ENCODE results near the gene SMIM36. TPM values are rescaled to one million over a fixed set of nuclear protein-coding genes. Genes with fewer than 3 reads are reported as not detected.

SMIM36 gene
- total RNA-seq, 2 experiments from 2014 or later, result not detected

- H3K4me3 Mint-ChIP-seq, result no peak overlapping the region
- H3K27me3 Mint-ChIP-seq, result peaks cover 2% of the 10 kb centered on the region
- ChIA-PET CTCF (interaction anchor here (2.3 kb wide), 1 partner anchor 26 kb away, joined by 9 read pairs; no protein-coding TSS in a partner anchor), POLR2A (no interaction called here)
- no peaks in the 10 kb centered on the region for H3K36me3 Mint-ChIP-seq (ENCODE audit: low read depth)
- H3K4me1 Mint-ChIP-seq, result peaks cover 20% of the 10 kb centered on the region
- no peak for DNase-seq
- no peak overlapping the region for H3K27ac Mint-ChIP-seq
- H3K9me3 Mint-ChIP-seq, result peaks cover 6% of the 10 kb centered on the region
These were observed 52.3 kb downstream of the SMIM36 start for GRCh38 chr17:55458978-55459377.

GRCh38 chr17:55458287-55458900 is 52.9 kb downstream of the SMIM36 start:
- Mint-ChIP-seq H3K27me3 (peaks cover 6% of the 10 kb centered on the region), H3K27ac (no peak overlapping the region), H3K9me3 (peaks cover 6% of the 10 kb centered on the region), H3K4me1 (peaks cover 14% of the 10 kb centered on the region), H3K4me3 (no peak overlapping the region), H3K36me3 (ENCODE audit: low read depth) (no peaks in the 10 kb centered on the region)
- ChIA-PET CTCF (interaction anchor here (2.3 kb wide), 1 partner anchor 25 kb away, joined by 9 read pairs; no protein-coding TSS in a partner anchor), POLR2A (no interaction called here)
- DNase-seq, result no peak

GRCh38 chr17:55456307-55457240 is 54.7 kb downstream of the SMIM36 start:
- Mint-ChIP-seq H3K9me3 (peaks cover 6% of the 10 kb centered on the region), H3K27ac (no peak overlapping the region), H3K36me3 (ENCODE audit: low read depth) (no peaks in the 10 kb centered on the region), H3K4me3 (no peak overlapping the region), H3K27me3 (peaks cover 6% of the 10 kb centered on the region), H3K4me1 (peaks cover 25% of the 10 kb centered on the region)
- ChIA-PET POLR2A (no interaction called here), CTCF (interaction anchor here (2.3 kb wide), 1 partner anchor 23 kb away, joined by 9 read pairs; no protein-coding TSS in a partner anchor)
- DNase-seq, result no peak

GRCh38 chr17:55454906-55455474 is 56.3 kb downstream of the SMIM36 start:
- H3K4me1 Mint-ChIP-seq, result peaks cover 32% of the 10 kb centered on the region
- no peak overlapping the region for H3K4me3 Mint-ChIP-seq
- H3K36me3 Mint-ChIP-seq (ENCODE audit: low read depth), result no peaks in the 10 kb centered on the region
- ChIA-PET POLR2A (no interaction called here), CTCF (no interaction called here)
- peaks cover 6% of the 10 kb centered on the region for H3K27me3 Mint-ChIP-seq
- H3K9me3 Mint-ChIP-seq, result peaks cover 6% of the 10 kb centered on the region
- DNase-seq, result no peak
- no peak overlapping the region for H3K27ac Mint-ChIP-seq

- Mint-ChIP-seq H3K4me1 (peaks cover 30% of the 10 kb centered on the region), H3K4me3 (no peak overlapping the region)
These were observed 57.3 kb downstream of the SMIM36 start for GRCh38 chr17:55453839-55454557.

GRCh38 chr17:55452139-55452790 is 59.0 kb downstream of the SMIM36 start:
- POLR2A ChIA-PET, result no interaction called here
- Mint-ChIP-seq H3K9me3 (no peaks in the 10 kb centered on the region), H3K27ac (no peak overlapping the region), H3K36me3 (ENCODE audit: low read depth) (no peaks in the 10 kb centered on the region), H3K4me1 (peaks cover 17% of the 10 kb centered on the region), H3K4me3 (no peak overlapping the region), H3K27me3 (peaks cover 12% of the 10 kb centered on the region)
- DNase-seq, result no peak
- CTCF ChIA-PET, result interaction anchor here (0.6 kb wide), 1 partner anchor 13 kb away, joined by 3 read pairs; no protein-coding TSS in a partner anchor

More at GRCh38 chr17:55453839-55454557, 57.3 kb downstream of the SMIM36 start:
- Mint-ChIP-seq H3K9me3 (peaks cover 6% of the 10 kb centered on the region), H3K36me3 (ENCODE audit: low read depth) (no peaks in the 10 kb centered on the region), H3K27me3 (peaks cover 7% of the 10 kb centered on the region), H3K27ac (no peak overlapping the region)
- ChIA-PET CTCF (no interaction called here), POLR2A (no interaction called here)
- DNase-seq, result no peak

GRCh38 chr17:55451758-55452138 is 59.5 kb downstream of the SMIM36 start:
- no peaks in the 10 kb centered on the region for H3K9me3 Mint-ChIP-seq
- DNase-seq, result no peak
- H3K27me3 Mint-ChIP-seq, result peaks cover 12% of the 10 kb centered on the region
- peaks cover 17% of the 10 kb centered on the region for H3K4me1 Mint-ChIP-seq
- POLR2A ChIA-PET, result no interaction called here
- CTCF ChIA-PET, result interaction anchor here (0.6 to 1.0 kb wide), 2 partner anchors 10 to 14 kb away, joined by 3 to 6 read pairs; no protein-coding TSS in a partner anchor
- H3K4me3 Mint-ChIP-seq, result no peak overlapping the region
- H3K36me3 Mint-ChIP-seq (ENCODE audit: low read depth), result no peaks in the 10 kb centered on the region
- no peak overlapping the region for H3K27ac Mint-ChIP-seq

GRCh38 chr17:55451203-55451641 is 60.0 kb downstream of the SMIM36 start:
- H3K4me1 Mint-ChIP-seq, result peaks cover 17% of the 10 kb centered on the region
- POLR2A ChIA-PET, result no interaction called here
- no peaks in the 10 kb centered on the region for H3K36me3 Mint-ChIP-seq (ENCODE audit: low read depth)
- H3K4me3 Mint-ChIP-seq, result no peak overlapping the region
- no peak overlapping the region for H3K27ac Mint-ChIP-seq
- CTCF ChIA-PET, result interaction anchor here (1.0 kb wide), 1 partner anchor 10 kb away, joined by 6 read pairs; no protein-coding TSS in a partner anchor
- DNase-seq, result no peak
- no peaks in the 10 kb centered on the region for H3K9me3 Mint-ChIP-seq
- H3K27me3 Mint-ChIP-seq, result peaks cover 12% of the 10 kb centered on the region

GRCh38 chr17:55450232-55450825 is 60.9 kb downstream of the SMIM36 start:
- Mint-ChIP-seq H3K4me1 (peaks cover 17% of the 10 kb centered on the region), H3K9me3 (no peaks in the 10 kb centered on the region), H3K27me3 (peaks cover 12% of the 10 kb centered on the region), H3K27ac (no peak overlapping the region), H3K36me3 (ENCODE audit: low read depth) (no peaks in the 10 kb centered on the region), H3K4me3 (no peak overlapping the region)
- ChIA-PET POLR2A (no interaction called here), CTCF (no interaction called here)
- no peak for DNase-seq

- Mint-ChIP-seq H3K36me3 (ENCODE audit: low read depth) (no peaks in the 10 kb centered on the region), H3K27ac (no peak overlapping the region)
- no peak for DNase-seq
These were observed 62.6 kb downstream of the SMIM36 start for GRCh38 chr17:55448681-55449080.

GRCh38 chr17:55446581-55447205 is 64.6 kb downstream of the SMIM36 start:
- Mint-ChIP-seq H3K4me3 (no peak overlapping the region), H3K4me1 (peaks cover 7% of the 10 kb centered on the region), H3K27ac (no peak overlapping the region), H3K27me3 (peaks cover 6% of the 10 kb centered on the region), H3K36me3 (ENCODE audit: low read depth) (no peaks in the 10 kb centered on the region), H3K9me3 (no peaks in the 10 kb centered on the region)
- ChIA-PET POLR2A (no interaction called here), CTCF (interaction anchor here (1.4 to 1.7 kb wide), 2 partner anchors 10 to 14 kb away, joined by 3 to 5 read pairs; no protein-coding TSS in a partner anchor)
- DNase-seq, result no peak

More at GRCh38 chr17:55448681-55449080, 62.6 kb downstream of the SMIM36 start:
- H3K27me3 Mint-ChIP-seq, result peaks cover 7% of the 10 kb centered on the region
- ChIA-PET POLR2A (interaction anchor here (0.6 kb wide), 1 partner anchor 26 kb away, joined by 3 read pairs; no protein-coding TSS in a partner anchor), CTCF (interaction anchor here (1.1 kb wide), 1 partner anchor 54 kb away, joined by 3 read pairs; no protein-coding TSS in a partner anchor)
- no peak overlapping the region for H3K4me3 Mint-ChIP-seq
- no peaks in the 10 kb centered on the region for H3K9me3 Mint-ChIP-seq
- peaks cover 17% of the 10 kb centered on the region for H3K4me1 Mint-ChIP-seq

All from activated CD4-positive, alpha-beta T cell treated with anti-CD3 and anti-CD28 coated beads, Interleukin-2, amount 10 ng/mL, durations not matched to agents 7 days and 5 days (primary cell).